ENCODE results near the gene SEC14L3. TPM values are rescaled to one million over a fixed set of nuclear protein-coding genes. Genes with fewer than 3 reads are reported as not detected.

SEC14L3 gene
- total and polyA plus RNA-seq, 2 experiments from 2014 or later: not detected

DNA sequence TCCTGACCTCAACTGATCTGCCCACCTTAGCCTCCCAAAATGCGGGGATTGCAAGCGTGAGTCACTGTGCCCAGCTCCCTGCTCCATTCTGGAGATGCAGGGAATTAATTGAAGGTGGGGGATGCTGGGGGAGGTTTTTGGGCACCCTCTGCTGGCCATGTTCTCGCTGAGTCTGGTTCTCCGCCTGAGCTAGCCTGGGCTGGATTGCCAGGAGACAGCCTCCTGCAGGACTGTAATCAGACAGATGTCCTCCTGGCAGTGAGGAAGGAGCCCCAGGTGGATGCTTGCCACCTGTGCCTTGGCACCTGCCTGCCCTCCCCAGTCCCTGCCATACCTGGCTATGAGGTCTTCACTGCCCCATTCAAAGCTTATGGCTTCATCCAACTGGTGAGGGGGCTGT is 40.9 kb downstream of the SEC14L3 start:
- no peaks in the 10 kb centered on the region for H3K36me3 ChIP-seq (replicated peaks; ENCODE audit: insufficient read depth, low read depth)
- H3K4me2 ChIP-seq: no peak overlapping the region
- WGBS (ENCODE audit: low lambda C conversion rate, missing lambda C conversion rate): 72% methylated on average over 4 of the region's 4 CpGs
- no peaks in the 10 kb centered on the region for H3K9me3 ChIP-seq (ENCODE audit: low read depth)
- TF ChIP-seq EZH2 (IDR thresholded peaks at IDR 0.05; ENCODE audit: borderline replicate concordance): no peak
- TF ChIP-seq, protein P1, sequence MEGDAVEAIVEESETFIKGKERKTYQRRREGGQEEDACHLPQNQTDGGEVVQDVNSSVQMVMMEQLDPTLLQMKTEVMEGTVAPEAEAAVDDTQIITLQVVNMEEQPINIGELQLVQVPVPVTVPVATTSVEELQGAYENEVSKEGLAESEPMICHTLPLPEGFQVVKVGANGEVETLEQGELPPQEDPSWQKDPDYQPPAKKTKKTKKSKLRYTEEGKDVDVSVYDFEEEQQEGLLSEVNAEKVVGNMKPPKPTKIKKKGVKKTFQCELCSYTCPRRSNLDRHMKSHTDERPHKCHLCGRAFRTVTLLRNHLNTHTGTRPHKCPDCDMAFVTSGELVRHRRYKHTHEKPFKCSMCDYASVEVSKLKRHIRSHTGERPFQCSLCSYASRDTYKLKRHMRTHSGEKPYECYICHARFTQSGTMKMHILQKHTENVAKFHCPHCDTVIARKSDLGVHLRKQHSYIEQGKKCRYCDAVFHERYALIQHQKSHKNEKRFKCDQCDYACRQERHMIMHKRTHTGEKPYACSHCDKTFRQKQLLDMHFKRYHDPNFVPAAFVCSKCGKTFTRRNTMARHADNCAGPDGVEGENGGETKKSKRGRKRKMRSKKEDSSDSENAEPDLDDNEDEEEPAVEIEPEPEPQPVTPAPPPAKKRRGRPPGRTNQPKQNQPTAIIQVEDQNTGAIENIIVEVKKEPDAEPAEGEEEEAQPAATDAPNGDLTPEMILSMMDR (IDR thresholded peaks at IDR 0.05; ENCODE audit: poor library complexity): no peak
- no peak for TF ChIP-seq EZH2phosphoT487 (IDR thresholded peaks at IDR 0.05; ENCODE audit: low read depth, severe bottlenecking, unreplicated experiment)
- no peak overlapping the region for H3K27ac ChIP-seq
- no peaks in the 10 kb centered on the region for H3K79me2 ChIP-seq
- no peaks in the 10 kb centered on the region for H4K20me1 ChIP-seq (ENCODE audit: insufficient read depth, poor library complexity, severe bottlenecking)
- peaks cover 4% of the 10 kb centered on the region for H3K4me1 ChIP-seq (ENCODE audit: insufficient read depth)
- no peak overlapping the region for H3K4me3 ChIP-seq
- H2AFZ ChIP-seq: no peak overlapping the region
- H3K9me2 ChIP-seq (replicated peaks; ENCODE audit: insufficient read depth): no peaks in the 10 kb centered on the region
- no peak for DNase-seq (ENCODE audit: low spot score)
- no peaks in the 10 kb centered on the region for H3K27me3 ChIP-seq

DNA sequence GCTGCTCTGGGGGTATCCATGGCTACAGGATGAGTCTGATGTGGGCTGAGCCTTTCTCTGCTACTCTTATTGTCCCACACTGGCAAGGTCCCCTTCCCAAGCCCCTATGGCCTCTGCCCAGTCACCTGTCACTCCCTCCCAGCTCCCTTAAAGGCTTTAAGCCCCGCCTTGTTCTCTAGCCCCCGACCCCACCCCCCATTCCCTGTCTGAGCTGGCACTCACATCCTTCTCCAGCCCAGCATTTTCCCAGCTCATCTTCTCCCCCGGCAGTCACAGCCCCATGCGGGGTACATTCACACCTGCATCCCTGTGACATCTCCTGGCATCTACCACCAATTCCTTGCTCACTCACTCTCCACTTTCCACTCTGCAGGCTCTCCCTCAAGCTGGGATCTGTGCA is 41.9 kb downstream of the SEC14L3 start:
- H3K36me3 ChIP-seq (replicated peaks; ENCODE audit: insufficient read depth, low read depth): no peaks in the 10 kb centered on the region
- no peaks in the 10 kb centered on the region for H3K79me2 ChIP-seq
- H3K27me3 ChIP-seq: no peaks in the 10 kb centered on the region
- WGBS (ENCODE audit: low lambda C conversion rate, missing lambda C conversion rate): 79% methylated on average over 2 of the region's 4 CpGs
- no peak overlapping the region for H2AFZ ChIP-seq
- peaks cover 8% of the 10 kb centered on the region for H3K4me1 ChIP-seq (ENCODE audit: insufficient read depth)
- no peak for DNase-seq (ENCODE audit: low spot score)
- TF ChIP-seq EZH2phosphoT487 (IDR thresholded peaks at IDR 0.05; ENCODE audit: low read depth, severe bottlenecking, unreplicated experiment) (no peak), EZH2 (IDR thresholded peaks at IDR 0.05; ENCODE audit: borderline replicate concordance) (no peak)
- TF ChIP-seq, protein P1 (IDR thresholded peaks at IDR 0.05; ENCODE audit: poor library complexity): no peak
- no peaks in the 10 kb centered on the region for H3K9me3 ChIP-seq (ENCODE audit: low read depth)
- no peak overlapping the region for H3K4me3 ChIP-seq
- no peak overlapping the region for H3K4me2 ChIP-seq
- H4K20me1 ChIP-seq (ENCODE audit: insufficient read depth, poor library complexity, severe bottlenecking): no peaks in the 10 kb centered on the region
- no peaks in the 10 kb centered on the region for H3K9me2 ChIP-seq (replicated peaks; ENCODE audit: insufficient read depth)
- H3K27ac ChIP-seq: no peak overlapping the region

DNA sequence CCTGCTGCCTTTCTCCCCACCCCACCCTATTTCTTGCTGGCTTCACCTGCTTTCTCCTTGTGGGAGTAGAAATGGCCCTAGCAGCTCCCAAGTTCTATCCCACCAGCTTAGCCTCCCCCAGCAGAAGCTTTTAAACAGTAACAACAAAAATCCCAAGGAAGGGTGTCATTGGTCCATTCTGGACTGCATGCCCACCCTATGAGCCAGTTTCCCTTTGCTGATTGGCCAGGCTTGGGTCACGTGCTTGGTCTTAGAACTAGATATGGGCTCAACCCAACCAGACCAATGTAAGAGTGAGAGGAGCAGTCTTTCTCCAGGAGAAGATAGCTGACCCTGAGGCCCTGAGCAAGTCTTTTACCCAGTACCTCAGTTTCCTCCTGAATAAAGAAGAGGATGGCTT is 43.9 kb downstream of the SEC14L3 start:
- TF ChIP-seq, protein P1 (IDR thresholded peaks at IDR 0.05; ENCODE audit: poor library complexity): no peak
- TF ChIP-seq EZH2 (IDR thresholded peaks at IDR 0.05; ENCODE audit: borderline replicate concordance) (no peak), EZH2phosphoT487 (IDR thresholded peaks at IDR 0.05; ENCODE audit: low read depth, severe bottlenecking, unreplicated experiment) (no peak)
- H3K79me2 ChIP-seq: no peaks in the 10 kb centered on the region
- no peaks in the 10 kb centered on the region for H3K27me3 ChIP-seq
- no peaks in the 10 kb centered on the region for H4K20me1 ChIP-seq (ENCODE audit: insufficient read depth, poor library complexity, severe bottlenecking)
- H3K9me2 ChIP-seq (replicated peaks; ENCODE audit: insufficient read depth): no peaks in the 10 kb centered on the region
- peaks cover 15% of the 10 kb centered on the region for H3K4me1 ChIP-seq (ENCODE audit: insufficient read depth)
- no peak overlapping the region for H3K4me3 ChIP-seq
- H3K36me3 ChIP-seq (replicated peaks; ENCODE audit: insufficient read depth, low read depth): no peaks in the 10 kb centered on the region
- H3K4me2 ChIP-seq: no peak overlapping the region
- no peak overlapping the region for H3K27ac ChIP-seq
- no peaks in the 10 kb centered on the region for H3K9me3 ChIP-seq (ENCODE audit: low read depth)
- no peak overlapping the region for H2AFZ ChIP-seq
- WGBS (ENCODE audit: low lambda C conversion rate, missing lambda C conversion rate): 94% methylated on average over 1 of the region's 1 CpG
- no peak for DNase-seq (ENCODE audit: low spot score)
